ENCODE measurements around the gene GRB10. TPM values are rescaled to one million over a fixed set of nuclear protein-coding genes. Genes with fewer than 3 reads are reported as not detected.

GRB10 gene
- polyA plus RNA-seq, 3 donors = 1.3 to 3.1 (median 1.5) TPM

DNA sequence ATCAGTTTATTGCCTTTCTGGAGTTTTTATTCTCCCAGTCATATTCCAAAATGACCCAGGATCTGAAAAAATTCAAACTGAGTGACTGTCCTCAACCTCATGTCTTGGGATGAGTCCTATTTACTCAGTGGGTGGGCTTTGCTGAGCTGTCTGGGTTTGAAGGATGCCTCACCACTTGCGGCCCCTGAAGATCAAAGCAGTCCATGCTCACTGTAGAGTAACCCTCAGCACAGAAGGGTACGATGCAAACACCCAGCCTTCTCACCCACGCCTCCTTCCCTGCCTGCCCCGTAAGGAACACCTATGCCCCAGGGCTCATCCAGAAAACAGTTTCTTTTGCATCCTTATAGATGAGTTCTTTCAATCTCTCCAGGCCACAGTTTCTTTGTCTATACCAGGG is 42.2 kb upstream of the GRB10 start:
- Histone ChIP-seq H3K4me1 (ENCODE audit: control insufficient read depth in 1 of 2, insufficient read depth in 2 of 2, low read length in 2 of 2) (no peaks in the 10 kb centered on the region), H3K4me3 (replicated peaks in 1 of 3; ENCODE audit: low read depth in 2 of 3, low read length in 3 of 3) (no peak overlapping the region), H3K36me3 (replicated peaks in 1 of 2; ENCODE audit: control insufficient read depth in 1 of 2, insufficient read depth in 2 of 2, low read length in 2 of 2) (no peaks in the 10 kb centered on the region), H3K9ac (ENCODE audit: insufficient read depth, low read length, poor library complexity, severe bottlenecking) (no peak overlapping the region), H2AFZ (ENCODE audit: insufficient read depth, low read depth, low read length, poor library complexity, severe bottlenecking) (no peak overlapping the region), H3K4me2 (replicated peaks; ENCODE audit: extremely low read depth, low read length, poor library complexity, severe bottlenecking) (no peak overlapping the region), H3K79me2 (ENCODE audit: insufficient read depth, low read length) (no peaks in the 10 kb centered on the region), H3K27ac (ENCODE audit: low read depth in 1 of 2, low read length in 2 of 2) (no peak overlapping the region), H4K20me1 (ENCODE audit: insufficient read depth, low read length) (no peaks in the 10 kb centered on the region), H3K9me3 (replicated peaks in 1 of 2; ENCODE audit: control insufficient read depth in 1 of 2, insufficient read depth in 1 of 2, low read length in 2 of 2) (no peaks in the 10 kb centered on the region), H3K27me3 (ENCODE audit: control insufficient read depth in 2 of 2, insufficient read depth in 2 of 2, low read length in 2 of 2) (no peaks in the 10 kb centered on the region)
- Mint-ChIP-seq H3K36me3 (no peaks in the 10 kb centered on the region), H3K4me3 (no peak overlapping the region), H3K9me3 (peaks cover 0 to 3% (median 0%) of the 10 kb centered on the region in 7 donors), H3K27me3 (ENCODE audit: low read depth in 3 of 3) (peaks cover 0 to under 1% (median 0%) of the 10 kb centered on the region in 3 donors), H3K4me1 (peaks cover 7% of the 10 kb centered on the region), H3K27ac (peak overlapping the region in 1 of 7 donors; percentile 54)
- no peak for DNase-seq
- 100% methylated on average over 1 of the region's 4 CpGs for WGBS (ENCODE audit: insufficient coverage)
- intact Hi-C loops (cut with micrococcal nuclease) = no loop called here
- TF ChIP-seq CTCF (IDR thresholded peaks at IDR 0.05) = no peak

DNA sequence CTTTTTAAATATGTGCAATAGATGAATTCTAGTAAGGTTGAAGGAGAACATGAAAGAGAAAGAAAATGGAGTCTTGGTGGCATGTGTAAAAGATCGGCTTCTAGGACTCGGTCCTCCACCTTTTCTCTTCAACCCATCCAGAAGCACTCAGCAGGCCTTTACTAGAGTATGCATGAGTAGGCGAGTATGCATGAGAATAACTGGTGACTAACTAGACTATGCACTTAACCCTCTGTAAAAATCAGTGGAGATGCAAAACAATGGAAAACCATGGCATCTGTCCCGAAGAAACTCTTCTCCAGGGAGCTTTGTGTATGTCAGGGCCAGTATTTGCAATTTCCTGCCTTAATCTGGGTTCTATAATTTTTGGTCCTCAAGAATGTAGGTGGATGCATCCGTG is 40.0 kb upstream of the GRB10 start:
- H3K4me1 ChIP-seq (ENCODE audit: control insufficient read depth in 1 of 2, insufficient read depth in 2 of 2, low read length in 2 of 2) = no peaks in the 10 kb centered on the region

More for the DNA sequence above, 40.0 kb upstream of the GRB10 start:
- peaks cover 0 to 2% (median 0%) of the 10 kb centered on the region in 3 donors for H3K27me3 Mint-ChIP-seq (ENCODE audit: low read depth in 3 of 3)
- H2AFZ ChIP-seq (ENCODE audit: insufficient read depth, low read depth, low read length, poor library complexity, severe bottlenecking) = no peak overlapping the region
- no peaks in the 10 kb centered on the region for H3K9me3 ChIP-seq (replicated peaks in 1 of 2; ENCODE audit: control insufficient read depth in 1 of 2, insufficient read depth in 1 of 2, low read length in 2 of 2)
- no peaks in the 10 kb centered on the region for H3K79me2 ChIP-seq (ENCODE audit: insufficient read depth, low read length)
- no peak overlapping the region for H3K4me3 Mint-ChIP-seq
- intact Hi-C loops (cut with micrococcal nuclease) = no loop called here
- peaks cover 0 to 3% (median 0%) of the 10 kb centered on the region in 7 donors for H3K9me3 Mint-ChIP-seq
- no peak overlapping the region for H3K27ac ChIP-seq (ENCODE audit: low read depth in 1 of 2, low read length in 2 of 2)
- H3K4me1 Mint-ChIP-seq = peaks cover 7% of the 10 kb centered on the region
- 83% methylated on average over 2 of the region's 5 CpGs for WGBS (ENCODE audit: insufficient coverage)
- H3K27ac Mint-ChIP-seq = no peak overlapping the region
- H3K4me2 ChIP-seq (replicated peaks; ENCODE audit: extremely low read depth, low read length, poor library complexity, severe bottlenecking) = no peak overlapping the region
- no peaks in the 10 kb centered on the region for H3K27me3 ChIP-seq (ENCODE audit: control insufficient read depth in 2 of 2, insufficient read depth in 2 of 2, low read length in 2 of 2)
- no peak for DNase-seq
- H3K9ac ChIP-seq (ENCODE audit: insufficient read depth, low read length, poor library complexity, severe bottlenecking) = no peak overlapping the region
- H3K36me3 ChIP-seq (replicated peaks in 1 of 2; ENCODE audit: control insufficient read depth in 1 of 2, insufficient read depth in 2 of 2, low read length in 2 of 2) = no peaks in the 10 kb centered on the region
- no peaks in the 10 kb centered on the region for H4K20me1 ChIP-seq (ENCODE audit: insufficient read depth, low read length)
- H3K4me3 ChIP-seq (replicated peaks in 1 of 3; ENCODE audit: low read depth in 2 of 3, low read length in 3 of 3) = no peak overlapping the region
- TF ChIP-seq CTCF (IDR thresholded peaks at IDR 0.05) = no peak
- no peaks in the 10 kb centered on the region for H3K36me3 Mint-ChIP-seq

Data from CD14-positive monocyte (primary cell).